ENCODE results near the gene CDH11.

- TF ChIP-seq CTCF (IDR thresholded peaks at IDR 0.05) (no peak), POLR2A (IDR thresholded peaks at IDR 0.05) (no peak)
Measured at GRCh38 chr16:65148804-65149203, 26.9 kb upstream of the CDH11 start.
